K562 (cell line): ENCODE data around the gene FHIT. TPM values are rescaled to one million over a fixed set of nuclear protein-coding genes. Genes with fewer than 3 reads are reported as not detected.

Experiments used
- ATAC-seq: fragments of 200-7000 bp; cut with Tn5 transposase; 3 replicates; pipeline ENCODE4 v1.9.1; 2020; ENCODE audit warnings: moderate library complexity
- BruUV-seq: library from RNA; stranded (reverse); fragments of 400-500 nt; replicated peaks from 2 replicates; lab custom pipeline; 2021; lab: Mats Ljungman, UMichigan
- CTCF ChIA-PET: fragments of 300-600 bp; formaldehyde crosslinking; extraction: SDS; loops from one replicate; lab custom pipeline; 2021; ENCODE audit warnings: low intra/inter-chr PET ratio; lab: Yijun Ruan, JAX
- POLR2A ChIA-PET: fragments of 300-600, 350-650 bp; sonication (Branson Sonifier 250); formaldehyde crosslinking; extraction: SDS; loops from one replicate; lab custom pipeline; 2021; ENCODE audit warnings: antibody characterized with exemption, inconsistent platforms; lab: Yijun Ruan, JAX
- DNase-seq, 4 experiments: peaks; one replicate each; pipeline versions ENCODE4 v3.0.0 to v3.0.0-alpha.2; 2011 to 2018; ENCODE audit warnings: low spot score in 3 of 4, mixed read lengths in 3 of 4; ENCODE audit errors: extremely low read depth in 1 of 4
- FAIRE-seq: peaks from 2 replicates; lab custom pipeline; 2011; peaks lifted over from hg19 to GRCh38; lab: Jason Lieb, UNC
- H2AFZ ChIP-seq: 2 replicates; pipeline ENCODE4 v1.6.0; 2011; ENCODE audit warnings: low read depth, low read length, control low read depth, inconsistent platforms
- H3K27ac ChIP-seq: fragments of 200-600 bp; 3 replicates; pipeline ENCODE4 v1.8.0; 2011; ENCODE audit warnings: low read depth, mild to moderate bottlenecking, control low read depth, inconsistent platforms, low read length, moderate library complexity, mixed read lengths; ENCODE audit errors: extremely low read depth
- H3K27me3 ChIP-seq, 2 experiments: fragments of 300-600 bp in 1 of 2; 2 replicates in 1 of 2; 3 replicates in 1 of 2; pipeline versions ENCODE4 v1.6.0 to v1.8.0; 2011; ENCODE audit warnings: inconsistent platforms in 2 of 2, low read length in 2 of 2, mild to moderate bottlenecking in 1 of 2, mixed read lengths in 1 of 2, moderate library complexity in 1 of 2; ENCODE audit not compliant: control insufficient read depth in 2 of 2, insufficient read depth in 2 of 2
- H3K36me3 ChIP-seq: fragments of 300-600 bp; 3 replicates; pipeline ENCODE4 v1.8.0; 2011; ENCODE audit warnings: mild to moderate bottlenecking, low read length, inconsistent platforms; ENCODE audit not compliant: control insufficient read depth, insufficient read depth
- H3K4me1 ChIP-seq, 2 experiments: fragments of 200-600 bp in 1 of 2; replicated peaks in 1 of 2; 2 replicates in 1 of 2; 3 replicates in 1 of 2; pipeline versions ENCODE4 v1.5.1 to v1.8.0; 2011; ENCODE audit warnings: inconsistent platforms in 2 of 2, low read length in 2 of 2, mild to moderate bottlenecking in 1 of 2, mixed read lengths in 1 of 2, moderate library complexity in 1 of 2; ENCODE audit not compliant: control insufficient read depth in 2 of 2, insufficient read depth in 2 of 2
- H3K4me2 ChIP-seq: 2 replicates; pipeline ENCODE4 v1.6.1; 2011; ENCODE audit warnings: low read length, control low read depth, inconsistent platforms, mixed read lengths; ENCODE audit not compliant: insufficient read depth
- H3K4me3 ChIP-seq: fragments of 200-600 bp; sonication (generic), shearing (Covaris generic); 2 replicates; pipeline ENCODE4 v1.5.1; 2016; ENCODE audit warnings: control low read depth, inconsistent platforms
- H3K79me2 ChIP-seq: fragments of 200-600 bp; 3 replicates; pipeline ENCODE4 v1.8.0; 2011; ENCODE audit warnings: low read length, inconsistent platforms; ENCODE audit not compliant: control insufficient read depth, insufficient read depth
- H3K9ac ChIP-seq, 2 experiments: 2 replicates each; pipeline versions ENCODE4 v1.6.0 to v1.6.1; 2011; ENCODE audit warnings: low read depth in 2 of 2, low read length in 2 of 2, control low read depth in 1 of 2, inconsistent platforms in 1 of 2, mild to moderate bottlenecking in 1 of 2, mixed read lengths in 1 of 2; ENCODE audit not compliant: insufficient read depth in 1 of 2
- H3K9me1 ChIP-seq: one replicate; pipeline ENCODE4 v1.6.0; 2011; ENCODE audit warnings: inconsistent platforms, mild to moderate bottlenecking, low read length, moderate library complexity; ENCODE audit not compliant: control insufficient read depth, insufficient read depth
- H3K9me3 ChIP-seq: replicated peaks from 2 replicates; pipeline ENCODE4 v1.5.1; 2011; ENCODE audit warnings: low read depth, low read length, inconsistent platforms; ENCODE audit not compliant: control insufficient read depth, insufficient read depth
- H4K20me1 ChIP-seq: replicated peaks from 2 replicates; pipeline ENCODE4 v1.6.1; 2011; ENCODE audit warnings: low read length, inconsistent platforms, mixed read lengths; ENCODE audit not compliant: control insufficient read depth, insufficient read depth
- CBX2 ChIP-seq: fragments of 200-600 bp; sonication (generic); IDR thresholded peaks from one replicate; pipeline ENCODE4 v1.6.1; 2012; ENCODE audit warnings: mild to moderate bottlenecking, low read length, inconsistent platforms; ENCODE audit not compliant: insufficient read depth, poor library complexity, severe bottlenecking
- GABPA ChIP-seq: fragments of 200-800 bp; sonication (Bioruptor generic); conservative IDR thresholded peaks from 2 replicates; pipeline ENCODE4 v1.6.1; 2016; ENCODE audit warnings: low read depth, missing genetic modification characterization, missing compliant biosample characterization
- PHF20 ChIP-seq: fragments of 450-650 bp; IDR thresholded peaks from 2 replicates; pipeline ENCODE4 v1.6.1; 2018; ENCODE audit not compliant: partially characterized antibody
- SLC30A9 ChIP-seq: fragments of 250-450 bp; sonication (Bioruptor Pico); IDR thresholded peaks from 2 replicates; pipeline ENCODE4 v1.8.0; 2022; ENCODE audit warnings: mild to moderate bottlenecking, moderate library complexity
- ZNF398 ChIP-seq: fragments of 250-450 bp; sonication (Bioruptor Pico); IDR thresholded peaks from 2 replicates; pipeline ENCODE4 v1.8.0; 2021; ENCODE audit warnings: moderate library complexity, mild to moderate bottlenecking, inconsistent platforms
- WGBS: fragments of 100-300 bp; shearing (Covaris generic); methylation state at CpG from one replicate; pipeline ENCODE4 v1.1.6; 2016; ENCODE audit warnings: low coverage, mixed read lengths; ENCODE audit not compliant: insufficient coverage; ENCODE audit errors: missing lambda C conversion rate; 5-methylcytosine and 5-hydroxymethylcytosine counted together
- in situ Hi-C: fragments of 300-500 bp; cut with MboI; formaldehyde crosslinking; loops from 4 replicates; pipeline ENCODE4 v1.15.0; 2018; ENCODE audit warnings: inconsistent platforms, mixed read lengths
- intact Hi-C: fragments of 100-400 bp; cut with micrococcal nuclease; formaldehyde crosslinking; loops from 2 replicates; pipeline ENCODE4 v1.14.2; 2022
- polyA plus RNA-seq, 8 experiments: library from polyadenylated mRNA; depleted of rRNA in 4 of 8; stranded (reverse) in 5 of 8; unstranded in 3 of 8; fragments of >200 nt; fragmentation: Nextera tagmentation in 2 of 8; fragmentation: Illumina TruSeq in 1 of 8; extraction: Ambion mirVana in 2 of 8; extraction: Trizol in 1 of 8; gene quantifications; 2 replicates each; pipeline versions ENCODE4 v1.2.1 to v1.2.3, GENCODE V29; 2011 to 2014; ENCODE audit warnings: inconsistent platforms in 1 of 8, missing spikeins in 1 of 8
- total RNA-seq, 7 experiments: library from RNA; depleted of rRNA in 6 of 7; stranded (reverse); fragments of >200 nt in 6 of 7; fragmentation: Illumina TruSeq in 2 of 7; extraction: Trizol in 2 of 7; gene quantifications; 2 replicates each; pipeline versions ENCODE4 v1.2.1 to v1.2.3, GENCODE V29; 2011 to 2021; ENCODE audit warnings: low replicate concordance in 1 of 7

Gene FHIT
- total and polyA plus RNA-seq, 9 of the 15 experiments (the other 6 are each of a cell fraction or from before 2014, with no cell fraction given), result 1.7 to 9.1 (median 4.3) TPM

DNA sequence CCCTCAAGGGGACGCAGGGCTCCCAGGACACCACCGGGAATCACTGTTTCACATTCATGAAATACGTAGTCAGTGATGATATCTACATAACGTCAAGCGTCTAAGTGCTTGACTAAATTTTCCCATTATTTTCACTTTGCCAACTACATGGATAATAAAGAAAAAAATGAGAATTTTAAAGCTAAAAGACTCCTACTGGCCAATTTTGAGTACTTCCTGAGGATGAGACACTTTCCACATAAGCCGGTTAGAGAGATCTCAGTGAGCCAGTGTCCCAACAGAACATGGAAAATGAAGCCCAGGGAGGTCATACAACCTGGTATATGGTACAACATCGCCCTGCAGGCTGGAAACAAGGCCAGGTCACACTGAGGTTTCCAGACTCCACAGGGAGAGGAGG, 928.1 kb downstream of the FHIT start:
- Histone ChIP-seq H3K79me2 (no peaks in the 10 kb centered on the region), H3K36me3 (no peaks in the 10 kb centered on the region), H3K4me1 (peaks cover 0 to 5% of the 10 kb centered on the region in 2 experiments; a peak in 3 of 5 replicates), H3K27me3 (no peaks in the 10 kb centered on the region; a peak in 1 of 5 replicates), H3K4me2 (no peak overlapping the region)
- FAIRE-seq (no peak), ATAC-seq (no peak)
- BruUV-seq, result no TSS peak
- POLR2A ChIA-PET, result no interaction called here
- in situ Hi-C loops, result no loop called here
- TF ChIP-seq GABPA (tag) (0 out of 2 replicates have a peak, but pooled peaks have one; percentile 4), ZNF398 (no peak)
- TF ChIP-seq, all 486 proteins: peak for 1
- Histone ChIP-seq H3K4me3 (no peak overlapping the region), H2AFZ (peak overlapping the region; percentile 19; the same call in 1 of the 2 replicates), H4K20me1 (no peaks in the 10 kb centered on the region), H3K27ac (no peak overlapping the region), H3K9me3 (no peaks in the 10 kb centered on the region), H3K9me1 (no peaks in the 10 kb centered on the region), H3K9ac (no peak overlapping the region)
- peak in 1 of 4 experiments; percentile 9 for DNase-seq
- intact Hi-C loops, result no loop called here
- WGBS, result 52% methylated on average over 7 of the region's 7 CpGs
- CTCF ChIA-PET, result no interaction called here

DNA sequence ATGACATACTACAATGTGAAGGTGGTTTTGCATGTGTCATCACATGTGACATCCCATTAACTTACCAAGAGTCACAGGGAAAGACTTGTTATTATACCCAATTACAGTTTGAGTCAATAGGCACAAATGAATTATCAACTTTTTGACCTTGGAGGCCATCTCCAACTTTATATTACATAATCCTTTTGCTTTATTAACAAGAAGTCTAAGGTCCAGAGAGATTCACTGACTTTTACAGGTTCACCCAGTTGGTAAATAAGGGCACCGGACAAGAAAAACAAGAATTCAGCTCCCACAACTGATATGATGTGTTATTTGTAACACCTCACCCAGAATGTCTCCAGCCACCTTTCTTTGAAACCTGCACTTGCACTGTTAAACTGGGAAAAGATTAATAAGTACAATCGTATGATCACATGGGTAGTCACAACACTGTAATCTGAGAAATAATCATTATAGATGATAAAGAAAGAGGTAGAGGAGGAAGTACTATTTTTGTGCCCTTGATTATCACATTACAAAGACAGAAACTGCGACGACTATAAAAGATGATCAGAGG, 928.9 kb downstream of the FHIT start:
- FAIRE-seq (no peak), ATAC-seq (no peak), DNase-seq (no peak)
- POLR2A ChIA-PET, result no interaction called here
- CTCF ChIA-PET, result no interaction called here
- BruUV-seq, result no TSS peak
- H3K79me2 ChIP-seq, result no peaks in the 10 kb centered on the region
- WGBS, result 24% methylated on average over 4 of the region's 4 CpGs
- H3K36me3 ChIP-seq, result no peaks in the 10 kb centered on the region
- H4K20me1 ChIP-seq, result no peaks in the 10 kb centered on the region
- no peak overlapping the region for H3K4me2 ChIP-seq
- H3K9ac ChIP-seq, result no peak overlapping the region
- in situ Hi-C loops (no loop called here), intact Hi-C loops (no loop called here)
- H2AFZ ChIP-seq, result no peak overlapping the region
- H3K9me1 ChIP-seq, result no peaks in the 10 kb centered on the region
- no peak overlapping the region for H3K27ac ChIP-seq
- no peaks in the 10 kb centered on the region for H3K9me3 ChIP-seq
- no peak overlapping the region for H3K4me3 ChIP-seq
- TF ChIP-seq PHF20 (no peak), SLC30A9 (CRISPR knock-in tag) (no peak), CBX2 (no peak)
- no peaks in the 10 kb centered on the region; a peak in 1 of 5 replicates for H3K27me3 ChIP-seq
- H3K4me1 ChIP-seq, result peaks cover 0 to 5% of the 10 kb centered on the region in 2 experiments; a peak in 3 of 5 replicates
